ENCODE measurements around the gene CYFIP2. TPM values are rescaled to one million over a fixed set of nuclear protein-coding genes. Genes with fewer than 3 reads are reported as not detected.

CYFIP2 gene
- total and polyA plus RNA-seq, 10 of the 15 experiments (the other 5 are each of a cell fraction or from before 2014, with no cell fraction given), result 43.4 to 173 (median 96.0) TPM

DNA sequence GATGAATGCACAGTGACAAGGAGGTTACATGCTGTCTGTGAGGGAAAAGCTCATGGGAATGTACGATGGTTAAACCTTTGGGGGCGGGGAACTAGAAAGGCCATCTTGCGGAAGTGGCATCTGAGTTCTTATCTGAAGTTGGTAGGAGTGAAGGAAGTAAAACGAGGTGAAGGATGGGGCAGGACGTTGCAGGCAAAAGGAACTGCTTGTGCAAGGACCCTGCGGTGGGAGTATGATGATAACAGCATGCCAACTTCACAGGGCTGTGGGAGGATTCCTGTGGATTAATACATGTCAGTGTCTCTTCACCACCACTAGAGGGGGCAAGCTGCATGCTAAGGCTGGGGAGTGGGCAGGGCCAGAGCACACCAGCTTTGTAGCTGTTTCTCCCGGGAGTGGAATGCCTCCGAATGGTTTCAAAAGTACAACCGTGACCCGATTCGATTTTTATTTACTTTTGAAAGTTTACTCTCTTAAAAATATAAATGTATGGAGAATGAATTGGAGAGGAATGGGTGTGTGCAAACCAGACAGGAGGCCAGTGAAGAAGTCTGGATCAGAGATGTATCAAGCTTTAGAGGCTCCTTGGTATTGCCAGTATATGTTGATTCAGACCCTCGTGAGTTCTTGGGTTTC is 62.5 kb downstream of the CYFIP2 start:
- Histone ChIP-seq H3K4me1 (ENCODE audit: control insufficient read depth, insufficient read depth, low read length) (no peaks in the 10 kb centered on the region), H3K36me3 (ENCODE audit: control insufficient read depth in 2 of 2, insufficient read depth in 2 of 2, low read length in 1 of 2) (peaks cover 15 to 53% of the 10 kb centered on the region in 2 experiments), H3K4me2 (ENCODE audit: control insufficient read depth, insufficient read depth) (no peak overlapping the region), H3K79me2 (ENCODE audit: control insufficient read depth, insufficient read depth, low read length) (no peaks in the 10 kb centered on the region), H3K9ac (ENCODE audit: control insufficient read depth, insufficient read depth, low read length) (no peak overlapping the region), H3K4me3 (no peak overlapping the region), H3K9me3 (replicated peaks; ENCODE audit: control insufficient read depth, insufficient read depth, low read length) (no peaks in the 10 kb centered on the region), H3K27me3 (replicated peaks in 1 of 2; ENCODE audit: control insufficient read depth in 2 of 2, insufficient read depth in 2 of 2, low read length in 1 of 2) (no peaks in the 10 kb centered on the region), H3K27ac (ENCODE audit: control insufficient read depth, insufficient read depth) (no peak overlapping the region), H4K20me1 (ENCODE audit: control insufficient read depth, insufficient read depth) (no peaks in the 10 kb centered on the region), H2AFZ (ENCODE audit: control insufficient read depth, low read depth, low read length) (no peak overlapping the region)
- POLR2A ChIA-PET, result interaction anchor here (0.7 to 1.3 kb wide), 2 partner anchors 180 to 415 kb away, joined by 3 read pairs; partner anchors contain the start of gene LSM11
- CTCF ChIA-PET, result interaction anchor here (0.6 to 6.7 kb wide), 57 partner anchors 8 to 449 kb away, joined by 3 to 111 read pairs (median 4); partner anchors contain the start of genes LSM11 and THG1L
- RAD21 ChIA-PET (ENCODE audit: unreplicated experiment), result interaction anchor here (0.9 to 2.1 kb wide), 14 partner anchors 12 to 425 kb away, joined by 3 to 29 read pairs (median 4); partner anchors contain the start of genes LSM11 and THG1L
- 0 out of 2 replicates have a peak, but pooled peaks have one; percentile 16 for TF ChIP-seq IKZF1 (conservative IDR thresholded peaks at IDR 0.05)
- peak; percentile 70 for TF ChIP-seq SMC3 (IDR thresholded peaks at IDR 0.05; ENCODE audit: borderline replicate concordance, low read length)
- TF ChIP-seq YY1 (IDR thresholded peaks at IDR 0.05; ENCODE audit: low read depth, low read length), result peak; percentile 58
- no peak for TF ChIP-seq CHD4 (IDR thresholded peaks at IDR 0.05)
- TF ChIP-seq SMARCA5 (IDR thresholded peaks at IDR 0.05), result peak; percentile 51; the same call in 1 of the 2 replicates
- peak; percentile 55; the same call in 1 of the 2 replicates for TF ChIP-seq HDGF (IDR thresholded peaks at IDR 0.05)
- TF ChIP-seq NFXL1 (IDR thresholded peaks at IDR 0.05; ENCODE audit: borderline replicate concordance), result no peak
- TF ChIP-seq ZNF384 (IDR thresholded peaks at IDR 0.05; ENCODE audit: borderline replicate concordance, low read depth, low read length), result no peak
- TF ChIP-seq, protein P1, sequence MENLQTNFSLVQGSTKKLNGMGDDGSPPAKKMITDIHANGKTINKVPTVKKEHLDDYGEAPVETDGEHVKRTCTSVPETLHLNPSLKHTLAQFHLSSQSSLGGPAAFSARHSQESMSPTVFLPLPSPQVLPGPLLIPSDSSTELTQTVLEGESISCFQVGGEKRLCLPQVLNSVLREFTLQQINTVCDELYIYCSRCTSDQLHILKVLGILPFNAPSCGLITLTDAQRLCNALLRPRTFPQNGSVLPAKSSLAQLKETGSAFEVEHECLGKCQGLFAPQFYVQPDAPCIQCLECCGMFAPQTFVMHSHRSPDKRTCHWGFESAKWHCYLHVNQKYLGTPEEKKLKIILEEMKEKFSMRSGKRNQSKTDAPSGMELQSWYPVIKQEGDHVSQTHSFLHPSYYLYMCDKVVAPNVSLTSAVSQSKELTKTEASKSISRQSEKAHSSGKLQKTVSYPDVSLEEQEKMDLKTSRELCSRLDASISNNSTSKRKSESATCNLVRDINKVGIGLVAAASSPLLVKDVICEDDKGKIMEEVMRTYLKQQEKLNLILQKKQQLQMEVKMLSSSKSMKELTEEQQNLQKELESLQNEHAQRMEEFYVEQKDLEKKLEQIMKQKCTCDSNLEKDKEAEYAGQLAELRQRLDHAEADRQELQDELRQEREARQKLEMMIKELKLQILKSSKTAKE (IDR thresholded peaks at IDR 0.05; ENCODE audit: low read depth, poor library complexity, severe bottlenecking), result no peak
- TF ChIP-seq, protein P2, sequence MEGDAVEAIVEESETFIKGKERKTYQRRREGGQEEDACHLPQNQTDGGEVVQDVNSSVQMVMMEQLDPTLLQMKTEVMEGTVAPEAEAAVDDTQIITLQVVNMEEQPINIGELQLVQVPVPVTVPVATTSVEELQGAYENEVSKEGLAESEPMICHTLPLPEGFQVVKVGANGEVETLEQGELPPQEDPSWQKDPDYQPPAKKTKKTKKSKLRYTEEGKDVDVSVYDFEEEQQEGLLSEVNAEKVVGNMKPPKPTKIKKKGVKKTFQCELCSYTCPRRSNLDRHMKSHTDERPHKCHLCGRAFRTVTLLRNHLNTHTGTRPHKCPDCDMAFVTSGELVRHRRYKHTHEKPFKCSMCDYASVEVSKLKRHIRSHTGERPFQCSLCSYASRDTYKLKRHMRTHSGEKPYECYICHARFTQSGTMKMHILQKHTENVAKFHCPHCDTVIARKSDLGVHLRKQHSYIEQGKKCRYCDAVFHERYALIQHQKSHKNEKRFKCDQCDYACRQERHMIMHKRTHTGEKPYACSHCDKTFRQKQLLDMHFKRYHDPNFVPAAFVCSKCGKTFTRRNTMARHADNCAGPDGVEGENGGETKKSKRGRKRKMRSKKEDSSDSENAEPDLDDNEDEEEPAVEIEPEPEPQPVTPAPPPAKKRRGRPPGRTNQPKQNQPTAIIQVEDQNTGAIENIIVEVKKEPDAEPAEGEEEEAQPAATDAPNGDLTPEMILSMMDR (IDR thresholded peaks at IDR 0.05 in 2 of 3, conservative IDR thresholded peaks at IDR 0.05 in 1 of 3; ENCODE audit: control insufficient read depth in 2 of 3, extremely low read depth in 1 of 3, insufficient read depth in 1 of 3, low read depth in 3 of 3, low read length in 3 of 3), result peak; percentile 85 to 94 (median 91)
- 0 out of 3 replicates have a peak, but pooled peaks have one; percentile 21 for TF ChIP-seq POU2F2 (IDR thresholded peaks at IDR 0.05; ENCODE audit: borderline replicate concordance, low read depth, low read length)
- TF ChIP-seq, protein P3, sequence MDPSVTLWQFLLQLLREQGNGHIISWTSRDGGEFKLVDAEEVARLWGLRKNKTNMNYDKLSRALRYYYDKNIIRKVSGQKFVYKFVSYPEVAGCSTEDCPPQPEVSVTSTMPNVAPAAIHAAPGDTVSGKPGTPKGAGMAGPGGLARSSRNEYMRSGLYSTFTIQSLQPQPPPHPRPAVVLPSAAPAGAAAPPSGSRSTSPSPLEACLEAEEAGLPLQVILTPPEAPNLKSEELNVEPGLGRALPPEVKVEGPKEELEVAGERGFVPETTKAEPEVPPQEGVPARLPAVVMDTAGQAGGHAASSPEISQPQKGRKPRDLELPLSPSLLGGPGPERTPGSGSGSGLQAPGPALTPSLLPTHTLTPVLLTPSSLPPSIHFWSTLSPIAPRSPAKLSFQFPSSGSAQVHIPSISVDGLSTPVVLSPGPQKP (IDR thresholded peaks at IDR 0.05; ENCODE audit: low read depth, low read length), result no peak
- 0 out of 2 replicates have a peak, but pooled peaks have one; percentile 20 for TF ChIP-seq NBN (IDR thresholded peaks at IDR 0.05)
- 0 out of 2 replicates have a peak, but pooled peaks have one; percentile 22 for TF ChIP-seq GATAD2B (conservative IDR thresholded peaks at IDR 0.05; ENCODE audit: low read depth)
- TF ChIP-seq RAD21 (IDR thresholded peaks at IDR 0.05; ENCODE audit: insufficient read depth, low read depth, low read length), result peak; percentile 85
- ATAC-seq (peak; percentile 100), DNase-seq (ENCODE audit: low read depth, low spot score) (no peak), FAIRE-seq (peak; percentile 94)
- SMC1A ChIA-PET (ENCODE audit: uncharacterized antibody, unreplicated experiment), result interaction anchor here (0.6 to 3.4 kb wide), 20 partner anchors 9 to 415 kb away, joined by 3 to 33 read pairs (median 4); partner anchors contain the start of genes LSM11 and MED7
- in situ Hi-C loops (cut with MboI) (no loop called here), intact Hi-C loops (cut with micrococcal nuclease; ENCODE audit: unreplicated experiment) (loop anchor here (5.0 kb wide), 2 partner anchors 149 to 414 kb away; partner anchors contain the start of gene LSM11)
- BruUV-seq (replicated peaks), result no TSS peak
- 29% methylated on average over 12 of the region's 12 CpGs for WGBS (ENCODE audit: insufficient coverage, insufficient replicate concordance, low lambda C conversion rate, missing lambda C conversion rate)
